Rectal smooth muscle tissue (tissue), 1 donor: ENCODE data around the gene PLCL1.
"Not testable (repeated sequence)": the region's sequence is repeated elsewhere in the genome, so short reads cannot be mapped to it uniquely, and the experiment has no call there.

Experiments
- H3K27ac ChIP-seq: one replicate; pipeline ENCODE4 v1.7.0; 2013; ENCODE audit warnings: low read depth, low read length, inconsistent platforms
- H3K27me3 ChIP-seq: one replicate; pipeline ENCODE4 v1.7.0; 2013; ENCODE audit warnings: low read length; ENCODE audit not compliant: control insufficient read depth, insufficient read depth
- H3K36me3 ChIP-seq: one replicate; pipeline ENCODE4 v1.7.0; 2013; ENCODE audit warnings: low read length; ENCODE audit not compliant: control insufficient read depth, insufficient read depth
- H3K4me1 ChIP-seq: one replicate; pipeline ENCODE4 v1.7.0; 2013; ENCODE audit warnings: low read length; ENCODE audit not compliant: control insufficient read depth, insufficient read depth
- H3K4me3 ChIP-seq: one replicate; pipeline ENCODE4 v1.7.0; 2013; ENCODE audit warnings: low read length
- H3K9ac ChIP-seq: one replicate; pipeline ENCODE4 v1.7.0; 2013; ENCODE audit warnings: low read length

Gene PLCL1

GRCh38 chr2:198012025-198012424 lies 207.6 kb downstream of the PLCL1 start:
- Histone ChIP-seq H3K9ac (no peak overlapping the region), H3K27me3 (no peaks in the 10 kb centered on the region), H3K36me3 (no peaks in the 10 kb centered on the region), H3K4me3 (no peak overlapping the region), H3K4me1 (no peaks in the 10 kb centered on the region), H3K27ac (no peak overlapping the region)

- Histone ChIP-seq H3K4me3 (no peak overlapping the region), H3K36me3 (no peaks in the 10 kb centered on the region), H3K27ac (no peak overlapping the region), H3K9ac (no peak overlapping the region), H3K27me3 (no peaks in the 10 kb centered on the region), H3K4me1 (no peaks in the 10 kb centered on the region)
These were observed 211.8 kb downstream of the PLCL1 start for GRCh38 chr2:198016243-198016642.

GRCh38 chr2:198017068-198017467 lies 212.7 kb downstream of the PLCL1 start:
- H3K4me3 ChIP-seq = no peak overlapping the region
- H3K27ac ChIP-seq = no peak overlapping the region
- no peaks in the 10 kb centered on the region for H3K27me3 ChIP-seq
- H3K4me1 ChIP-seq = no peaks in the 10 kb centered on the region
- H3K9ac ChIP-seq = no peak overlapping the region
- H3K36me3 ChIP-seq = no peaks in the 10 kb centered on the region

GRCh38 chr2:198028955-198029354 lies 224.6 kb downstream of the PLCL1 start:
- Histone ChIP-seq H3K36me3 (no peaks in the 10 kb centered on the region), H3K27me3 (no peaks in the 10 kb centered on the region), H3K27ac (no peak overlapping the region), H3K4me3 (no peak overlapping the region), H3K9ac (no peak overlapping the region), H3K4me1 (no peaks in the 10 kb centered on the region)

GRCh38 chr2:198029576-198029975 lies 225.2 kb downstream of the PLCL1 start:
- not testable (repeated sequence) for H3K9ac ChIP-seq, H3K36me3 ChIP-seq, H3K27ac ChIP-seq, H3K4me3 ChIP-seq, H3K27me3 ChIP-seq, H3K4me1 ChIP-seq

- no peaks in the 10 kb centered on the region for H3K36me3 ChIP-seq
- no peak overlapping the region for H3K27ac ChIP-seq
- no peaks in the 10 kb centered on the region for H3K4me1 ChIP-seq
These were observed 229.2 kb downstream of the PLCL1 start for GRCh38 chr2:198033626-198034025.

GRCh38 chr2:198036029-198036879 lies 231.9 kb downstream of the PLCL1 start:
- Histone ChIP-seq H3K36me3 (no peaks in the 10 kb centered on the region), H3K4me3 (no peak overlapping the region), H3K27me3 (no peaks in the 10 kb centered on the region), H3K9ac (no peak overlapping the region), H3K4me1 (no peaks in the 10 kb centered on the region), H3K27ac (no peak overlapping the region)

More at GRCh38 chr2:198033626-198034025, 229.2 kb downstream of the PLCL1 start:
- Histone ChIP-seq H3K4me3 (no peak overlapping the region), H3K27me3 (no peaks in the 10 kb centered on the region), H3K9ac (no peak overlapping the region)

- H3K4me1 ChIP-seq = no peaks in the 10 kb centered on the region
- no peak overlapping the region for H3K27ac ChIP-seq
- H3K36me3 ChIP-seq = no peaks in the 10 kb centered on the region
- H3K4me3 ChIP-seq = no peak overlapping the region
- no peaks in the 10 kb centered on the region for H3K27me3 ChIP-seq
- no peak overlapping the region for H3K9ac ChIP-seq
These were observed 236.4 kb downstream of the PLCL1 start for GRCh38 chr2:198040835-198041234.

GRCh38 chr2:198042189-198042588 lies 237.8 kb downstream of the PLCL1 start:
- H3K27ac ChIP-seq = no peak overlapping the region
- no peaks in the 10 kb centered on the region for H3K4me1 ChIP-seq
- H3K4me3 ChIP-seq = no peak overlapping the region
- no peaks in the 10 kb centered on the region for H3K27me3 ChIP-seq
- H3K9ac ChIP-seq = no peak overlapping the region
- no peaks in the 10 kb centered on the region for H3K36me3 ChIP-seq

- H3K36me3 ChIP-seq = no peaks in the 10 kb centered on the region
These were observed 240.4 kb downstream of the PLCL1 start for GRCh38 chr2:198044777-198045176.

GRCh38 chr2:198045227-198045626 lies 240.8 kb downstream of the PLCL1 start:
- Histone ChIP-seq H3K27ac (no peak overlapping the region), H3K4me1 (no peaks in the 10 kb centered on the region), H3K4me3 (no peak overlapping the region), H3K36me3 (no peaks in the 10 kb centered on the region), H3K27me3 (no peaks in the 10 kb centered on the region), H3K9ac (no peak overlapping the region)

More at GRCh38 chr2:198044777-198045176, 240.4 kb downstream of the PLCL1 start:
- no peaks in the 10 kb centered on the region for H3K4me1 ChIP-seq
- no peak overlapping the region for H3K9ac ChIP-seq
- H3K27ac ChIP-seq = no peak overlapping the region
- H3K4me3 ChIP-seq = no peak overlapping the region
- no peaks in the 10 kb centered on the region for H3K27me3 ChIP-seq

- Histone ChIP-seq H3K4me1 (no peaks in the 10 kb centered on the region), H3K27ac (no peak overlapping the region), H3K27me3 (no peaks in the 10 kb centered on the region), H3K9ac (no peak overlapping the region), H3K36me3 (no peaks in the 10 kb centered on the region), H3K4me3 (no peak overlapping the region)
These were observed 248.3 kb downstream of the PLCL1 start for GRCh38 chr2:198052741-198053140.

- H3K27ac ChIP-seq = no peak overlapping the region
- no peak overlapping the region for H3K9ac ChIP-seq
- no peak overlapping the region for H3K4me3 ChIP-seq
- no peaks in the 10 kb centered on the region for H3K4me1 ChIP-seq
- H3K27me3 ChIP-seq = no peaks in the 10 kb centered on the region
- H3K36me3 ChIP-seq = no peaks in the 10 kb centered on the region
These were observed 248.8 kb downstream of the PLCL1 start for GRCh38 chr2:198053148-198053547.
